AG10803 (cell line): Measurements from ENCODE around the gene PDRG1.

Experiments
- DNase-seq: peaks from one replicate; pipeline ENCODE4 v3.0.0; 2010; ENCODE audit warnings: low read depth
- H3K4me3 ChIP-seq: 2 replicates; pipeline ENCODE4 v1.5.1; 2011; ENCODE audit warnings: mild to moderate bottlenecking, low read length, control low read depth
- CTCF ChIP-seq: conservative IDR thresholded peaks from 2 replicates; pipeline ENCODE4 v1.5.1; 2011; ENCODE audit warnings: mild to moderate bottlenecking, low read length, control low read depth, inconsistent platforms

PDRG1 gene

GRCh38 chr20:31951530-31952453 is at the start of gene PDRG1:
PDRG1 (minus strand) TSS chr20:31952046; CDS start chr20:31951961, 85 bp downstream.
- peak; percentile 92 for DNase-seq
- peak; percentile 84 for TF ChIP-seq CTCF
- peak within 1 kb of the TSS; percentile 69 for H3K4me3 ChIP-seq

GRCh38 chr20:31998246-31998645 is 46.4 kb upstream of the PDRG1 start:
- H3K4me3 ChIP-seq: no peak overlapping the region
- TF ChIP-seq CTCF: no peak
- no peak for DNase-seq

- no peak for TF ChIP-seq CTCF
- DNase-seq: no peak
- H3K4me3 ChIP-seq: no peak overlapping the region
Measured at GRCh38 chr20:31996996-31997395, 45.1 kb upstream of the PDRG1 start.

- no peak for TF ChIP-seq CTCF
Measured at GRCh38 chr20:31992086-31992485, 40.2 kb upstream of the PDRG1 start.

GRCh38 chr20:31991339-31991705 is 39.5 kb upstream of the PDRG1 start:
- no peak for DNase-seq
- no peak for TF ChIP-seq CTCF
- H3K4me3 ChIP-seq: no peak overlapping the region

More at GRCh38 chr20:31992086-31992485, 40.2 kb upstream of the PDRG1 start:
- DNase-seq: no peak
- H3K4me3 ChIP-seq: no peak overlapping the region

- no peak overlapping the region for H3K4me3 ChIP-seq
Measured at GRCh38 chr20:31990641-31991338, 38.9 kb upstream of the PDRG1 start.

More at GRCh38 chr20:31990641-31991338, 38.9 kb upstream of the PDRG1 start:
- DNase-seq: no peak
- no peak for TF ChIP-seq CTCF
